HG03066 (cell line): ENCODE results near the gene OLIG2.

Experiments used
- ATAC-seq: cut with Tn5 transposase; IDR thresholded peaks from one replicate; pipeline ENCODE4 v1.9.1; 2021; ENCODE audit warnings: low read depth; ENCODE audit not compliant: unreplicated experiment

OLIG2 gene

DNA sequence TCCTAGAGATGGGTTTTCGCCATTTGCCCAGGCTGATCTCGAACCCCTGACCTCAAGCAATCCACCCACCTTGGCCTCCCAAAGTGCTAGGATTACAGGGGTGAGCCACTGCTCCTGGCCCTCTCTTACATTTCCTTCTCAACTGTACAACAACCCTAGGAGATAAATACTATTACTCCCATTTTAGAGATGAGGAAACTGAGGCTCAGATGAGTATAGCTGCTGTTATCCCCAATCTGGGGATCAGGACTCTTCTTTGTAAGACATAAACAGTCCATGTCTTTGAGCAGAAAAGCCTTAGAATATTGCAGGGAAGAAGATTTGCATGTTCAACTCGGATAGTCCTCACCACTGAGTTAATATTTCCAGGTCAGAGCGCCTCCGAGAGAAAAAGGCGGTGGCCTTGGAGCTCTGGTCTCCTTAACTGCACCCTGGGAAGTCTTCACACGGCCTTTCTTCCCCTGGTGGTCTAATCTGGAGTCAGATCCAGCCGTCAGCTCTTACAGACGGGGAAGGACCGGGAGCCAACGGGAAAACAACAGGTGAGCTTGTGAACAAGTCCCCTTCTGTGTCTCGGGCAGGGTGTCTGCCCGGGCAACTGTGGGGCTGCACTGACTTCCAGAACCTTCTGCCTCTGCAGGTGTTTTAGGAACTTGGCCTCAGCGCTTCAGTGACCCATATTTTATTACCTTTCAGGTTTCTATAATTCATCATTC lies 38.3 kb downstream of the OLIG2 start:
- ATAC-seq, result no peak

DNA sequence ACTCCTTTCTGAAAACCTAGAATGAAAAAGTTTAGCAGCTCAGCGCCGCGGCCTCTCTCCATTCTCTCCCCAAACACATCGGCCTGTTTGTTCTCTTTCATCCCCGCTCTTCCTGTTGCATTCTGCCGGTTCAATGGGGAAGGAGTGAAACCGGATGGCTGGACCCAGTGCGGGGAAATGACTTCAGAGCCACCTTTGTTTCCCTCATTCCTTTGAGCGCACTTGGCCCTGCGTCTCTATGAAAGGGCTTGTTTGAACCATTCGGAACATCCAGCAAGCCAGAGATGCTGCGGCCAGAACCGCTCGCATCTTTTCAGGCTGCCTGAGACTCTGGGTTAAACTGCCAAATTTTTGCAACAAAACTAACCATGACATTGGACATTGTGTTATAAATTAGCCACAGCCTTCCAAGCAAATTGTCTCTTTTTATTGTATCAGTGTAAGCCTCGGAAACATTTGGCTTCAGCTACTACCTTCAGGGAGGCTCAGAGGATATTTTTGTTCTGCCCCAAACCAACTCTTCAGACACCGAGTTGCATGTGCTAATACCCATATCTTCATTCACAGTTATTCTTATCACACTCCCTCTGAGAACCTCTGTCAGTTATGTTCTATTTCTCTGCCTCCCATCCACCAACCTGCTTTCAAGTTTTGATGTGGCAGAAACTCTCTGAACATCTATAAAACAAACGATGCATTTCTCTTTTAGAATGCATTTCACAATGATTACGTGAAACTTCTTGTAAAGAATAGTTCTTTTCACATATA lies 39.1 kb downstream of the OLIG2 start:
- no peak for ATAC-seq

DNA sequence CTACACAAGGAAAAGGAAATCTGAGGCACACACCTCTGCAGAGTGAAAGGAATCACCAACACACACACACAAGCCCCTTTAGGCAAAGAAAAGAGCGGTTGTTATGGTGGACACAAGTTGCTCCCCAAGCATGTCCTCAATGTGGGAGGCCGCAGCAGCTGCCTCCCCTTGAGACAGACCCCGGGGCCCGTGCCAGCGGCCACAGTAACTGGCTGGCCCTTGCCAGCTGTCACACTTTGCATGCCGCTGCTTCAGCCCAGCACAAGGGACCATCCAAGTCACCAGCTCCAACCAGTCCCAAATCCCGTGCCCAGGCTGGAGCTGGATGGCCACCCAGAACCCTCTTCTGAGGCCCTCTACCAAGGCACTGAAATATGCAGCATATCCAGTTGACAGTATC lies 41.3 kb downstream of the OLIG2 start:
- ATAC-seq, result no peak

GRCh38 chr21:33067457-33067856 lies 41.7 kb downstream of the OLIG2 start:
- no peak for ATAC-seq

DNA sequence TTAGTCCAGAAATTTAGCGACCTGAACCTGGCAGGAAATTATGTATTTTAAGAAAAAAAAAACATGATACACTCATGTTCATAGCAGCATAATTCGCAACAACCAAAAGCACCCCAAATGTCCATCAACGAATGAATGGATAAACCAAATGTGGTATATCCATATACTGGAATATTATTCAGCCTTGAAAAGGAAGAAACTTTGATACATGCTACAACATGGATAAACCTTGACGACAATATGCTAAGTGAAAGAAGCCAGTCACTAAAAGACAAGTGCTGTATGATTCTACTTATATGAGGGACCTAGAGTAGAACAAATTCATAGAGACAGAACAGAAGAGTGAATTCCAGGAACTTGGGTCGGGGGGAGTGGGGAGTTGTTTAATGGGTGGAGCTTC lies 43.5 kb downstream of the OLIG2 start:
- no peak for ATAC-seq

DNA sequence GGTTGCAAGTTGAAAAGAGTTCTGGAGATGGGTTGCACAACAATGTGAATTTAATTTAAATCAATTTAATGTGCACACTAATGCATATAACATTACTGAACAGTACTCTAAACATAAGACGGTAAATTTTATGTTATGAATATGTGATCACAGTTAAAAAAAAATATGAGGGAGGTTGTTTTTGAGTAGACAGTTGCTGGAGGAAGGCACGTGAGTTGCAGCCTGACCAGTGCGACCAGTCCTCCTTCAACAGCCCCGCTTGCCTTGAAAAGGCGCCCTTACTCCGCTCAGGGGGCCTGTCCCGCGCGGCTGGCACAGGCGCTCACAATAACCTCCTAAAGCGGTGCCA lies 43.9 kb downstream of the OLIG2 start:
- no peak for ATAC-seq

GRCh38 chr21:33069994-33070743 lies 44.4 kb downstream of the OLIG2 start, which contains the start of gene OLIG1:
Gene OLIG1 (plus strand): TSS chr21:33070141. CDS start chr21:33070247, 106 bp downstream.
- no peak for ATAC-seq

- ATAC-seq, result no peak
Measured at GRCh38 chr21:33070744-33070997, 44.9 kb downstream of the OLIG2 start.

DNA sequence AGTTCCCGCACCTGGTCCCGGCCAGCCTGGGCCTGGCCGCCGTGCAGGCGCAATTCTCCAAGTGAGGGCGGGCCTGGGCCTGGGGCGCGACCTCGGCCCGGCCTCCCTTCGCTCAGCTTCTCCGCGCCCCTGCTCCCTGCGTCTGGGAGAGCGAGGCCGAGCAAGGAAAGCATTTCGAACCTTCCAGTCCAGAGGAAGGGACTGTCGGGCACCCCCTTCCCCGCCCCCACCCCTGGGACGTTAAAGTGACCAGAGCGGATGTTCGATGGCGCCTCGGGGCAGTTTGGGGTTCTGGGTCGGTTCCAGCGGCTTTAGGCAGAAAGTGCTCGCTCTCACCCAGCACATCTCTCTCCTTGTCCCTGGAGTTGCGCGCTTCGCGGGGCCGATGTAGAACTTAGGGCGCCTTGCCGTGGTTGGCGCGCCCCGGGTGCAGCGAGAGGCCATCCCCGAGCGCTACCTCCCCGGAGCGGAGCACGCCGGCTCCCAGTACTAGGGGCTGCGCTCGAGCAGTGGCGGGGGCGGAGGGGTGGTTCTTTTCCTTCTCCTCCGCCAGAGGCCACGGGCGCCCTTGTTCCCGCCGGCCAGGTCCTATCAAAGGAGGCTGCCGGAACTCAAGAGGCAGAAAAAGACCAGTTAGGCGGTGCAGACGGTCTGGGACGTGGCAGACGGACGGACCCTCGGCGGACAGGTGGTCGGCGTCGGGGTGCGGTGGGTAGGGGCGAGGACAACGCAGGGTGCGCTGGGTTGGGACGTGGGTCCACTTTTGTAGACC lies 45.4 kb downstream of the OLIG2 start:
- no peak for ATAC-seq

GRCh38 chr21:33071770-33072306 lies 46.1 kb downstream of the OLIG2 start:
- no peak for ATAC-seq

DNA sequence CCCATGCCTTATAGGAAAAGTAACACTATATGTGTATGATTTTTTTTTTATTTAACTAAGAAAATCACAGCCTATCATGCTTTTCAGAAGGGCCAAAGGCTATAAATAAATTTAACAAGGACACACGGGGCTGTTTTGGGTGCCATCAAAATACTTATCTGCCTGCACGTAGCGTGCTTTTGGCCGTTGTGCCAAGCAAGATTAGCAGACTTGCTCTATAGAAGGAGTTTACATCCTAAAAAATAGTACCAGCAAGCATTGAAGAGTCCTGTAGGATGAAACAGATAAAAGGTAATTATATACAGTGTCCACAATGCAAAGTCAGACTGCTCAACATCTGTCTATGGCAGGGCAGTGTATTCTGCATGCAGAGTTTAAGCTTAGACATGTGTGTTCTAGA lies 47.9 kb downstream of the OLIG2 start:
- no peak for ATAC-seq

GRCh38 chr21:33075128-33075527 lies 49.4 kb downstream of the OLIG2 start:
- ATAC-seq, result no peak

DNA sequence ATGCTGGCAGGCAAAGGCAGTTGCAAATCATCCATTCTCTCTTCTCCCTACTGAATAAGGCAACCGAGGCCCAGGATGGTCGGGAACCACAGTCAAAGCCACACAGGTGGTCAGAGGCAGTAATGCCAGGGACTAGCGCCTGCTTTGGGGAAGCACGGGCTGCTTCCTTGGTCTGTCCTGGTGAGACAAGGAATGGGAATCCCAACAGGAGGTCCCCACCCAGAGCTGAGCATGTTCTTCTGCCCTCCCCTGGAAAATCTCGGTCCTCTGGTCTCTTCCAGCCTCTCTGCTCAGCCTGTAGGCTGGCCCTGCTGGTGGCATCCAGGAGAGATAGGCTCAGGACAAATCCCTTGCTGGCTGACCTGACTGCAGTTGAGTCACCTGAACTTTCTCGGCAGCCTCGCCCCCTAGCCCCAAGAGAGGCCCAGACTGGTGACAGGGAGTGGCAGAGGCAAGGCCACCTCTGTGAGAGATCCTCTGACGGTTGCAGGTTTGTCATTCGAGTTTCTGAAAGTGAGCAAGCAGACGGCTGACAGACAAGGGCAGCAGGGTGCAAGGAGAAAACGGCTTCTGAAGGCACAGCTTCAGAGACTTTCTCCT lies 50.0 kb downstream of the OLIG2 start:
- no peak for ATAC-seq

- ATAC-seq, result no peak
Measured at GRCh38 chr21:33076600-33077329, 51.0 kb downstream of the OLIG2 start.
